ENCODE data around the gene ZEB2.

The ZEB2 gene

GRCh38 chr2:144472911-144473310 is 47.0 kb downstream of the ZEB2 start:
- in situ Hi-C loops (cut with HindIII; ENCODE audit: low sequenced_read_pairs): no loop called here

- in situ Hi-C loops (cut with HindIII; ENCODE audit: low sequenced_read_pairs): no loop called here
These were observed 47.9 kb downstream of the ZEB2 start for GRCh38 chr2:144472046-144472412.

GRCh38 chr2:144471305-144472045 is 48.4 kb downstream of the ZEB2 start:
- in situ Hi-C loops (cut with HindIII; ENCODE audit: low sequenced_read_pairs): no loop called here

GRCh38 chr2:144470816-144471215 is 49.1 kb downstream of the ZEB2 start:
- in situ Hi-C loops (cut with HindIII; ENCODE audit: low sequenced_read_pairs): no loop called here

- in situ Hi-C loops (cut with HindIII; ENCODE audit: low sequenced_read_pairs): no loop called here
These were observed 49.6 kb downstream of the ZEB2 start for GRCh38 chr2:144470334-144470733.

GRCh38 chr2:144469798-144470197 is 50.1 kb downstream of the ZEB2 start:
- in situ Hi-C loops (cut with HindIII; ENCODE audit: low sequenced_read_pairs): no loop called here

- in situ Hi-C loops (cut with HindIII; ENCODE audit: low sequenced_read_pairs): no loop called here
These were observed 50.9 kb downstream of the ZEB2 start for GRCh38 chr2:144468823-144469595.

- in situ Hi-C loops (cut with HindIII; ENCODE audit: low sequenced_read_pairs): no loop called here
These were observed 52.3 kb downstream of the ZEB2 start for GRCh38 chr2:144467502-144468137.

GRCh38 chr2:144466637-144467036 is 53.3 kb downstream of the ZEB2 start:
- in situ Hi-C loops (cut with HindIII; ENCODE audit: low sequenced_read_pairs): no loop called here

- in situ Hi-C loops (cut with HindIII; ENCODE audit: low sequenced_read_pairs): no loop called here
These were observed 54.2 kb downstream of the ZEB2 start for GRCh38 chr2:144465749-144466148.

GRCh38 chr2:144464730-144465129 is 55.2 kb downstream of the ZEB2 start:
- in situ Hi-C loops (cut with HindIII; ENCODE audit: low sequenced_read_pairs): no loop called here

- in situ Hi-C loops (cut with HindIII; ENCODE audit: low sequenced_read_pairs): no loop called here
These were observed 56.7 kb downstream of the ZEB2 start for GRCh38 chr2:144463266-144463665.

- in situ Hi-C loops (cut with HindIII; ENCODE audit: low sequenced_read_pairs): no loop called here
These were observed 57.7 kb downstream of the ZEB2 start for GRCh38 chr2:144462266-144462665.

- in situ Hi-C loops (cut with HindIII; ENCODE audit: low sequenced_read_pairs): no loop called here
These were observed 58.6 kb downstream of the ZEB2 start for GRCh38 chr2:144461308-144461766.

GRCh38 chr2:144460727-144461307 is 59.1 kb downstream of the ZEB2 start:
- in situ Hi-C loops (cut with HindIII; ENCODE audit: low sequenced_read_pairs): no loop called here

- in situ Hi-C loops (cut with HindIII; ENCODE audit: low sequenced_read_pairs): no loop called here
These were observed 60.0 kb downstream of the ZEB2 start for GRCh38 chr2:144459937-144460336.

- in situ Hi-C loops (cut with HindIII; ENCODE audit: low sequenced_read_pairs): no loop called here
These were observed 60.6 kb downstream of the ZEB2 start for GRCh38 chr2:144459286-144459685.

GRCh38 chr2:144458541-144458940 is 61.4 kb downstream of the ZEB2 start:
- in situ Hi-C loops (cut with HindIII; ENCODE audit: low sequenced_read_pairs): no loop called here

- in situ Hi-C loops (cut with HindIII; ENCODE audit: low sequenced_read_pairs): no loop called here
These were observed 63.2 kb downstream of the ZEB2 start for GRCh38 chr2:144456680-144457079.

GRCh38 chr2:144455987-144456386 is 63.9 kb downstream of the ZEB2 start:
- in situ Hi-C loops (cut with HindIII; ENCODE audit: low sequenced_read_pairs): no loop called here

All from endothelial cell of hepatic sinusoid (primary cell).